Measurements from ENCODE around the gene CAMTA1.

The CAMTA1 gene

DNA sequence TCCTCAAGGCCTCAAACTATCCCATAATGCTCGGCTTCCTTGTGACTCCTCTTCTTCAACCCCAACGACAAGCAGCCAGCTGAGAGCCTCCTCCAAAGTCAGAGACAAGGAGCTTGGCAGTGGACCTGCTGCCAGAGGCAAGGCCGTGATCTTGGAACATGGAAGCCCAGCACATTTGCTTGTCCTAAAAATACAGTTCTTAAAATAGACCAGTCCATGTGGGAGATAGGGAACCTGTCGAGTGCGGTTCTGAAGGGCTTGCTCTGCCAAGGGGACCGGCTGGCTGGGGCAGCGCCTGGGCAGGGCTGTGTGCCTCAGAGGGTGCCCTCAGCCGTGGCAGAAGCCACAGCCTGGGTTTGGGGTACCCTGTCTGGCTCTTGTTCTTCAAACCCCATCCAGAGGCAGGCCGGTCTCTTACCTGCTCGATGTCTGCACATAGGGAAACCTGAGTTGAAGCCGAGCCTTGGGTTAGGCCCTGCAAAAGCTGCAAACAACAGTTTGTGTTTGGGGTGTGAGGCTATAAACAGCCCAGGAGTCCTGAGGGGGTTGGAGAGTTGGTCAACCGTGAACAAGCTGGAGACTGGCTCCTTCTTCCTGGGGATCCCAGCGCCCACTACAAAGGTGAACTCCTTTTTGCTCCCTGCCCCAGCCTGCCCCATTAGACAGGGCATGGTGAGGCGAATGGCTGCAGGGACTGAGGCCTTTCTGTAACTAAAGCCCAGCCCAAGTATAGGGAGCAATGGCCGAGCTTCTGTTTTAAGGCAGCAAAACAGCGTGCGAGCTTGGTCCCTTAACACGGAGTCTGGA lies 228.8 kb downstream of the CAMTA1 start:
- no peak for DNase-seq

DNA sequence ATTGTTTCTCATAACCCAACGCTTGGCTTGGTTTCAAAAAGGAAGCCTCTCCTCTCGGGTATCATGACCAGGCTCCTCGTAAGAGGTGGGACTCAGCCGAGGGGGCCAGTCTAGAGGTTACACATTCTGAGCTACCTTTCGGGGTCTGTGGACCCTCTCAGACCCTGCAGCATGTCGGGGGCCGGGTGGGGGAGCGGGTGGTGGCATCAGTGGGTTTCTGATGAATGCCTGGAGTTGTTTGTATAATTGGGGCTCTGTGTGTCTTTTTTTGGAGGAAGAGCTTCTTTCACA lies 229.3 kb downstream of the CAMTA1 start:
- no peak for DNase-seq

- no peak for DNase-seq
These were observed 229.8 kb downstream of the CAMTA1 start for GRCh38 chr1:7015022-7015421.

DNA sequence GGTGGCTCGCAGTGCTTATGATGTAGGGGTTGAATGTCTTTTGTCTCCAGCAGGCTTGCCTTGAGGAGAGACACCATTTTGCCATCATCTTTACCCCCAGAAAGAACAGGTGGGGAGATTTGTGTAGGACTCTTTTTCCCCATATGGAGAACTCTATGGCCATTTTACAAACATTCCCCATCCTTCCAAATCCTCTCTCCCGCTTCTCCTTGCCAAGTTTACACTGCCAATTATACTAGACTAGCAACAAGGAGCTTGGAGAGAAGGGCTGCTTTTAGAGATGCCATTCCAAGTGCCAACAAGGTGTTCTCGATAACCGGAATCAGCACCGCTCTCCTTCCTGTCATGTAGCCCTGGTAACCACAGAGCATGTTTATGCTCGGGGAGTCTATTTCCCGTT lies 233.1 kb downstream of the CAMTA1 start:
- no peak for DNase-seq

GRCh38 chr1:7018826-7019225 lies 233.6 kb downstream of the CAMTA1 start:
- DNase-seq, result no peak

GRCh38 chr1:7019510-7019909 lies 234.3 kb downstream of the CAMTA1 start:
- DNase-seq, result no peak

GRCh38 chr1:7022058-7022457 lies 236.8 kb downstream of the CAMTA1 start:
- no peak for DNase-seq

GRCh38 chr1:7025013-7025412 lies 239.8 kb downstream of the CAMTA1 start:
- no peak for DNase-seq

DNA sequence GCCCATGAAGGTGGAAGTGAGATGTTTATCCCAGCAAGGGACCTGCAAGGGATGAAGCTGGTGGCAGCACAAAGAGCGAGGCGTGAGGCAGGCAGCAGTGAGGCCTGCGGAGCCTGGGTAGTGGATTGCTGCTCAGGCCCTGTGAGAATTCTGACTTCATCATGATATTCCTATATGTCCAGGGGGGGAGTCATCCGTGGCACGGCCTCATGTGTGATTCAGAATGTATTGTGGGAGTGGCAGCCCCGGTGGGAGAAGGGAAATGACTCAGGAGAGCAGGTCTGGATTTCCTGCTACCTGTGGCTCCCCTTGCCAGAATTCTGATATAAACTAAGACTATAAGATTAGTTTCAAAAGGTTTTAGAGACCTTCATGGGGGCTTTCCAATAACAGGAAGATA lies 240.9 kb downstream of the CAMTA1 start:
- DNase-seq, result no peak

GRCh38 chr1:7032992-7033391 lies 247.7 kb downstream of the CAMTA1 start:
- DNase-seq, result no peak

DNA sequence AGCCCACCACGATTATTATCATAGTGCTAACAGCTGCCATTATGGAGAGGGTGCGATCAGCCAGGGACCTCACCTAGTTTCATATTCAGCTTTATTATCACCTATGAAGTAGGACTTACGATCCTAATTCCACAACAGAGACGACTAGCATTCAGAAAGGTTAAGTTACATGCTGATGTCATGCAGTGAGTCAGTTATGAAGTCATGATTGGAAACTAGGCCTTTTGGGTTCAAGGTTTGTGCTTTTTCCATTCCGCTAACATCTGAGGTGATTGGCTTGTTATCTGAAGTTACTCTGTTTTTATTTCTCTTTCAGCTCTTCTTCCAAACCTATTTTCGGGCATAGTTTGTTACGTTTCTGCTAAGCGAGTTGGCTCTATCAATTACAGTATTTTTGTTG lies 251.1 kb downstream of the CAMTA1 start:
- DNase-seq, result no peak

DNA sequence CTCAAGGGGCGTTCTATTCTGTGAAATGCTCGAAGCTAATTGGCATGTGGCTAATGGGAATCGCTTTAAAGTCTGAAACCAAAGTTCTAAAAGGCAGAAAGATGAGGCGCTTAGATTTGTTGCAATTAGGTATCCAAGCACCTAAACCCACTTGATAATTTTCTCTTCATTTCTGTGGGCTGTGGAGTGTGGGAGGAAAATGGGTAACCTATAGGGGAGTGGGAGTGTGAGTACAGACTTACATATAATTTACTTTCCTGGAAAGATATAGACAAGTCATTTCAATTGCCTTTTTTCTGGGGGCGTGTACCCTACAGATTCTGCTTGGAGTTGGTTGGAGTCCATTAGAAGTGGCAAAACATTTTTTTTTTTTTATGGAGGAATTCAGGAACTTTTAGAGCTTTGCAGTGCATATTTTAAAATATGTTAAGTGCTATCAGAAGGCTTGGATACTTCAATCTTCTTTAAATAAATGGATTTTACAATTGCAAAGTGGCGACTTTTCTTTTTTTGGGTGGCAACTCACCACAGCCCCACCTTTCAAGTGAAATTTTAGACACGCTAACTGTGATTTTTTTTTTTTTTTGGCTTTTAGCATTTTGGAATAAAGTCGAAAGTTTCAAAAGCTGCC lies 254.5 kb downstream of the CAMTA1 start:
- no peak for DNase-seq

- no peak for DNase-seq
These were observed 255.9 kb downstream of the CAMTA1 start for GRCh38 chr1:7040969-7041695.

DNA sequence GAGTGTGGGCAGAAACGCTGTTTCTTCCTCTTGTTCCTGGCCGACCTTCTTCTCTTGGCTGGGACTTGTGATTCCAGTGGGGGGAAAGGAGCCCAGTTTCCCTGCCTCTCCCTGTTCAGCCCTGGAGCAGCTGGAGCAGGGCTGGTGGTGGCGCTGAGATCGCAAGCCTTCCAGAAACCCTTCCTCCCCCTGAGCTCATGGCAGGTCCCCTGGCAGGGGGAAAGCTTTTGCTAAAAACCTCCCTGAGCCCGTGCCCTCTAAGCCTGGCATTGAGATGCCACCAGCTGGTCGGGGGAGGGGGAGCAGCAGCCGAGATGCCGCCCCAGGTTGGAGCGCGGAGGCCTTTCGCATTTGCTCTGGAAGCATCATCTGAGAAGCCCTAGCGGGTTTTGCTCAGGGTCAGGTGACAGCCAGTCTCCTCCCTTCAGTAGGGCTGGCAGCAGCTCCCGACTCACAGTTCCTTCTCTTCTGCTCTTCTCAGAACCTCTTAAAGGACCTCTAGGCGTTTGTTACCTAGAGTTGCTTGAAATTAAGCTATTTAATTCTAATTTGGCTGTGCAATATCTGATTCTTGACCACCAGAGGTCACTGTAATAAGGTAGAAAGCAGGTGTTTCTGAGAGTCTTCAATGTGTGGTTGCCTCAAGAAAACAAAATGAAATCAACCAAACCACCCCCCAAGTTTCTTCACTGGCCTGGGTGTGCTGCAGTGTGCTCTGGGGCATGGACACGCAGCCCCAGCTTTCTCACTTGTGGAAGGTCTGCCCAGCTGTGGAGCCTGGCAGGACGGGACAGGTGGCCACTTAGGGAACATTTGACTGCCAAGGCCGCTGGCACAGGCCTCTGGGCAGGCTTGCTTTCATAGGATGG lies 257.3 kb downstream of the CAMTA1 start:
- no peak for DNase-seq

GRCh38 chr1:7043191-7043549 lies 257.9 kb downstream of the CAMTA1 start:
- DNase-seq, result no peak

DNA sequence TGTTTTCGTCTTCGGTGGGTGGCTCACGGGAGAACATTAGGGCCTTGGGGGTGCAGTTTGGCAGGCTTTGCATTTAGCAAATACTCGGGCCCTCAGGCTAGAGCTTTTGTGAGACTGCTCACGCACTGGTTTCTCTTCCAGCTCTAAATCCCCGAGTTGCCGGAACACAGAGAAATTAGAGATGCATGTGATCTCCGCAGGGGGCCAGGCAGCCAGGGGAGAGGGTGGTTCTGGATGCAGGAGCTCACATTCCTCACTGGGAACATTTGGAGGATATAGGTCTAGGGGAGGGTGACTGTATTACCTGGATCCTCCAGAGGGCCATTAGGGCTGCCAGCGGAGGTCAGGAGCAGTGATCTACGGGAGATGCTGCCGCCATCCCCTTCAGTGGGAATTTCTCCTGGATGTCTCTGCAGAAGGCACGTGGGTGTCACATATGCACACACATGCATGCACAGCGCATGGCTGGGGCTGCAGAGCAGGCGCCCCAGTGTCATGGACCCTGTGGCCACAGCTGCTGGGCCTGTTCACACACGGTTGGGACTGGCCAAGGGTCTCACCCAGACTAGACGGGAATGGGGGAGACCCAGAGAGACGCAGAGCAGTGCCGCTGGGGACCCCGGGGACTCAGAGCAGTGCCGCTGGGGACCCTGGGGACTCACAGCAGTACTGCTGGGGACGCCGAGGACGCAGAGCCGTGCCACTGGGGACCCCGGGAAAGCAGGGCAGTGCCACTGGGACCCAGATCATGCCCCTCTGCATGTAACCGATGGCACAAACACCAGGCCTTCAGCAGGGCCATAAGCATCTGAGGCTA lies 258.7 kb downstream of the CAMTA1 start:
- DNase-seq, result no peak

DNA sequence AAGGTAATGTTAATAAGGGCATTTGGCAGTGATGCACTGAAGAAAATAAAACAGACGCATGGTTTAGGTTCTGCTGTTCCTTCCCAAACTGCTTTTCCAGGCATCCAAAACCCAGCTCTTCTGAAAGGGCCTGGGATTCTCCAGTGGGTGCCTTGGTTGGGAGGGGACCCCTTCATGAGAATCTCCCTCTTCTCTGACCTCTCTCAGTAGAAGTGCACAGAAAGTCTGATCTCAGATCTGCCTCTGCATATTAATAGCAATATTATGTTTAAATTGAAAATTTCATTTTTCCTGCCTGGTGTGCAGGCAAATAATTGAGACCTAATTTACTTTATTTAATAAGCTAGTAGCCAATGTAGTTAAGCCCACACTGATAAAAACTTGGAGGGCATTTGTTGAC lies 260.6 kb downstream of the CAMTA1 start:
- DNase-seq, result no peak

GRCh38 chr1:7046314-7046713 lies 261.1 kb downstream of the CAMTA1 start:
- DNase-seq, result no peak

- no peak for DNase-seq
These were observed 261.6 kb downstream of the CAMTA1 start for GRCh38 chr1:7046891-7047290.

DNA sequence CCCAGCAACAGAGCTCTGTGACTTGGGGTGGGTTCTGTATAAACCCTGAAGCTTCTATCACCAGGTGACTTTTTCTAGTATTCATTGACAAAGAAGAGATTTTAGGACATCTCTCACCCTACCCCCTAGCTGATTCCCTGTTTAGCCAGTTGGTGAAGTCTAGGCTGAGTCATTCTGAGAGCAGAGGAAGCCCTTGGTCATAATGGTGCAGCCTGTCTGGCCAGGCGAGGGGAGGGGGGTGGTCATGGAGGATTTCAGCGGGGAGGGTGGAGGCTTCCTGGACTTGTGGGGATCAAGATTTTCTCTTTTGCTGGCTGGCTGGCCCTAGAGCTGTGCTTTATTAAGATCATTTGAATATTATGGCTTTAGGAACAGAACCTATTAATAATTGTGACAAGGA lies 262.6 kb downstream of the CAMTA1 start:
- no peak for DNase-seq

DNA sequence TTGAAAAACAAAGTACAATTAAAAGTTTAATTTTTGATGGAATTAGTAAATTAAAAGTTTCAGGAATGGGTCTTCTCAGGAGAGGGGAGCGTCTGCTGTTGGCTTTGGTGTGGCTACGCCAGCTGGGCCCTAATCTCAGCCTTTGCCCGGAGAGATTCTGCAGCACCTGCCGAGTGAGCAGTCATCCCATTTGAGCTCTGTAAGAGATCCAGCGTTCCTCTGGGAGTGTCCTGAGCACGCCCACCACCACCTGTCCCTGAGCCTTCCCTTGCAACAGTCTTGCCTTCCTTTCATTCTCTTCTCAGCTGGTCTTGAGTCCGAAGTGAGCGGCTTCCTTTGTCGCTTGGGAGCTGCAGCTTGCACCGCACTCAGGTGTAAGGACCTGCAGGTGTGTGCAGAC lies 263.1 kb downstream of the CAMTA1 start:
- DNase-seq, result no peak

DNA sequence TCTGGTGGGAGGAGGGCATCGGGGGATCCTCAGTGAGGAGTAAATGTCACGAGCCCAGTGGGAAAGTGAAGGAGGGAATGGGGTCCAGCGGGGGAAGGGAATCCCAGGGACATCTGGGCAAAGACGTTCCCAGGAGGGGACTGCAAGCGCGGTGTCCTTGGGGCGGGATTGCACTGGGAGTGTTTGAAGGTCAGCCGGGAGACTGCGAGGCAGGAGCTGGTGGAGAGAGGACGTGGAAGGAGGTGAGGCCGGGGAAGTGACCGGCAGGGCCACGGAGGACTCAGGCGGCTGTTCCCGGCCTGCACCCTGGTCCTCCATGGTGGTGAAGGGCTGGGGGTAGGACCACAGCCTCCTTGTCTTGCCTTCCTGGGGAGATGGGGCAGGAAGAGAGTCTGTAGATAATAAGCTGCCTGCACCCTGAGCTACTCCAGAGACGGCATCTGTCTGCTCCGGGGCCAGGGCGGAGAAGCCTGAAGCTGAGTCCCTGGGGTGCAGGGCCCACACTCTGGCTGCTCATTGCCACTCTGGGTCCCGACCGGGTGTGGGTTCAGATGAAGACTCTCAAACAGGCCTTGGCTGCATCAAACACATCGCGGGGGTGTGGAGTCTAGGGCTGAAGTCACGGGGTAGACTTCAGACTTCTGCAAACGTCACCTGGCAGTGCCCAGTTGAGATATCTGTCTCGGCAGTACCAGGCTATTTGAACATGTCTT lies 264.8 kb downstream of the CAMTA1 start:
- DNase-seq, result no peak
